ENCODE measurements around the gene AKR1B1.

Gene AKR1B1

GRCh38 chr7:134468475-134468874 is 9.6 kb upstream of the AKR1B1 start:
- no peak for DNase-seq

- DNase-seq = no peak
These were observed 9.2 kb upstream of the AKR1B1 start for GRCh38 chr7:134468054-134468453.

- no peak for DNase-seq
These were observed 6.6 kb upstream of the AKR1B1 start for GRCh38 chr7:134465491-134465890.

- DNase-seq = no peak
These were observed 5.6 kb upstream of the AKR1B1 start for GRCh38 chr7:134464496-134464895.

GRCh38 chr7:134463751-134464150 is 4.9 kb upstream of the AKR1B1 start:
- DNase-seq = no peak

GRCh38 chr7:134462337-134462925 is 3.5 kb upstream of the AKR1B1 start:
- DNase-seq = no peak

- DNase-seq = no peak
These were observed 3.0 kb upstream of the AKR1B1 start for GRCh38 chr7:134461916-134462315.

GRCh38 chr7:134459981-134460380 is 1.1 kb upstream of the AKR1B1 start:
- DNase-seq = no peak

GRCh38 chr7:134458341-134458805 is 527 bp downstream of the AKR1B1 start:
- DNase-seq = peak; percentile 52 to 67

- no peak for DNase-seq
These were observed 1.7 kb downstream of the AKR1B1 start for GRCh38 chr7:134457210-134457609.

GRCh38 chr7:134454277-134454676 is 4.6 kb downstream of the AKR1B1 start:
- no peak for DNase-seq

- no peak for DNase-seq
These were observed 5.4 kb downstream of the AKR1B1 start for GRCh38 chr7:134453518-134453917.

- DNase-seq = no peak
These were observed 5.9 kb downstream of the AKR1B1 start for GRCh38 chr7:134452991-134453473.

- no peak for DNase-seq
These were observed 6.5 kb downstream of the AKR1B1 start for GRCh38 chr7:134452419-134452838.

- DNase-seq = no peak
These were observed 7.2 kb downstream of the AKR1B1 start for GRCh38 chr7:134451656-134452055.

GRCh38 chr7:134450294-134451000 is 8.5 kb downstream of the AKR1B1 start:
- DNase-seq = no peak

- DNase-seq = no peak
These were observed 9.2 kb downstream of the AKR1B1 start for GRCh38 chr7:134449680-134450079.

- no peak for DNase-seq
These were observed 10.3 kb downstream of the AKR1B1 start for GRCh38 chr7:134448356-134449229.

- DNase-seq = no peak
These were observed 11.5 kb downstream of the AKR1B1 start for GRCh38 chr7:134447383-134447782.

- no peak for DNase-seq
These were observed 12.0 kb downstream of the AKR1B1 start for GRCh38 chr7:134446923-134447322.

- DNase-seq = no peak
These were observed 12.5 kb downstream of the AKR1B1 start for GRCh38 chr7:134446446-134446845.

GRCh38 chr7:134444961-134445315 is 14.0 kb downstream of the AKR1B1 start:
- DNase-seq = no peak

- DNase-seq = no peak
These were observed 14.5 kb downstream of the AKR1B1 start for GRCh38 chr7:134444198-134444960.

All from activated CD4-positive, alpha-beta T cell treated with anti-CD3 and anti-CD28 coated beads, Interleukin-2, amount 50 U/mL, for 48 hours (primary cell).